HK-2 (cell line): Measurements from ENCODE around the gene DNAJC24.

Source experiments
- DNase-seq: peaks from one replicate; pipeline ENCODE4 v3.0.0-alpha.2; 2018; ENCODE audit not compliant: unreplicated experiment

The DNAJC24 gene

GRCh38 chr11:31415435-31415834, 45.8 kb downstream of the DNAJC24 start:
- DNase-seq: no peak

GRCh38 chr11:31417357-31417756, 47.7 kb downstream of the DNAJC24 start:
- no peak for DNase-seq

GRCh38 chr11:31417816-31418215, 48.2 kb downstream of the DNAJC24 start:
- DNase-seq: no peak

GRCh38 chr11:31419138-31419537, 49.5 kb downstream of the DNAJC24 start:
- no peak for DNase-seq

GRCh38 chr11:31419669-31420068, 50.0 kb downstream of the DNAJC24 start:
- no peak for DNase-seq

GRCh38 chr11:31421820-31422219, 52.2 kb downstream of the DNAJC24 start:
- DNase-seq: no peak

GRCh38 chr11:31422703-31423102, 53.0 kb downstream of the DNAJC24 start:
- DNase-seq: no peak

- no peak for DNase-seq
Observed at GRCh38 chr11:31424652-31425051, 55.0 kb downstream of the DNAJC24 start.

- DNase-seq: no peak
Observed at GRCh38 chr11:31433851-31434250, 64.2 kb downstream of the DNAJC24 start.

GRCh38 chr11:31437742-31438435, 68.2 kb downstream of the DNAJC24 start:
- no peak for DNase-seq

GRCh38 chr11:31441296-31441695, 71.6 kb downstream of the DNAJC24 start:
- no peak for DNase-seq

- no peak for DNase-seq
Observed at GRCh38 chr11:31442086-31442485, 72.4 kb downstream of the DNAJC24 start.

- no peak for DNase-seq
Observed at GRCh38 chr11:31443802-31444201, 74.1 kb downstream of the DNAJC24 start.

- DNase-seq: no peak
Observed at GRCh38 chr11:31445621-31446020, 76.0 kb downstream of the DNAJC24 start.

- DNase-seq: no peak
Observed at GRCh38 chr11:31449040-31449439, 79.4 kb downstream of the DNAJC24 start.

- no peak for DNase-seq
Observed at GRCh38 chr11:31450841-31451240, 81.2 kb downstream of the DNAJC24 start.

GRCh38 chr11:31455177-31455576, 85.5 kb downstream of the DNAJC24 start:
- no peak for DNase-seq

- DNase-seq: no peak
Observed at GRCh38 chr11:31464436-31464835, 94.8 kb downstream of the DNAJC24 start.

- no peak for DNase-seq
Observed at GRCh38 chr11:31474083-31474482, 104.4 kb downstream of the DNAJC24 start.

GRCh38 chr11:31477528-31478222, 108.0 kb downstream of the DNAJC24 start:
- DNase-seq: no peak

GRCh38 chr11:31478223-31478590, 108.5 kb downstream of the DNAJC24 start:
- DNase-seq: no peak

GRCh38 chr11:31479066-31479465, 109.4 kb downstream of the DNAJC24 start:
- no peak for DNase-seq

GRCh38 chr11:31480930-31481329, 111.3 kb downstream of the DNAJC24 start:
- no peak for DNase-seq
